Activated CD8-positive, alpha-beta memory T cell treated with anti-CD3 and anti-CD28 coated beads, Interleukin-2, amount 50 U/mL, for 4 hours (primary cell): Measurements from ENCODE around the gene NRXN3.

ENCODE experiments used
- DNase-seq: peaks from one replicate; pipeline ENCODE4 v3.0.0-alpha.2; 2020

The NRXN3 gene

GRCh38 chr14:78849952-78850351 is 679.8 kb downstream of the NRXN3 start:
- no peak for DNase-seq

- DNase-seq: no peak
Observed at GRCh38 chr14:78851189-78851588, 681.0 kb downstream of the NRXN3 start.

- DNase-seq: no peak
Observed at GRCh38 chr14:78852040-78852439, 681.9 kb downstream of the NRXN3 start.

GRCh38 chr14:78857974-78858373 is 687.8 kb downstream of the NRXN3 start:
- no peak for DNase-seq

GRCh38 chr14:78863143-78863542 is 693.0 kb downstream of the NRXN3 start:
- no peak for DNase-seq

- DNase-seq: no peak
Observed at GRCh38 chr14:78872837-78873236, 702.7 kb downstream of the NRXN3 start.

- DNase-seq: no peak
Observed at GRCh38 chr14:78873581-78873980, 703.4 kb downstream of the NRXN3 start.

- no peak for DNase-seq
Observed at GRCh38 chr14:78875049-78875448, 704.9 kb downstream of the NRXN3 start.

GRCh38 chr14:78885884-78886283 is 715.7 kb downstream of the NRXN3 start:
- no peak for DNase-seq

- no peak for DNase-seq
Observed at GRCh38 chr14:78897443-78897842, 727.3 kb downstream of the NRXN3 start.

GRCh38 chr14:78902010-78902623 is 731.9 kb downstream of the NRXN3 start:
- DNase-seq: no peak

GRCh38 chr14:78904094-78904493 is 733.9 kb downstream of the NRXN3 start:
- no peak for DNase-seq

GRCh38 chr14:78917462-78917861 is 747.3 kb downstream of the NRXN3 start:
- no peak for DNase-seq

GRCh38 chr14:78921856-78922255 is 751.7 kb downstream of the NRXN3 start:
- no peak for DNase-seq

- no peak for DNase-seq
Observed at GRCh38 chr14:78927261-78927660, 757.1 kb downstream of the NRXN3 start.

GRCh38 chr14:78933166-78933565 is 763.0 kb downstream of the NRXN3 start:
- DNase-seq: no peak

- DNase-seq: no peak
Observed at GRCh38 chr14:78933948-78934524, 763.9 kb downstream of the NRXN3 start.

GRCh38 chr14:78946949-78947348 is 776.8 kb downstream of the NRXN3 start:
- DNase-seq: no peak

GRCh38 chr14:78947681-78948080 is 777.5 kb downstream of the NRXN3 start:
- no peak for DNase-seq

GRCh38 chr14:78950649-78951048 is 780.5 kb downstream of the NRXN3 start:
- DNase-seq: no peak

GRCh38 chr14:78951602-78952001 is 781.4 kb downstream of the NRXN3 start:
- no peak for DNase-seq

- peak; percentile 19 for DNase-seq
Observed at GRCh38 chr14:78959674-78960264, 789.6 kb downstream of the NRXN3 start.

- DNase-seq: no peak
Observed at GRCh38 chr14:78967111-78967809, 797.1 kb downstream of the NRXN3 start.

GRCh38 chr14:78968265-78968664 is 798.1 kb downstream of the NRXN3 start:
- DNase-seq: no peak
